HPDE6-E6E7 (cell line): ENCODE results near the gene IRAK4.

Source experiments
- DNase-seq: peaks from one replicate; pipeline ENCODE4 v3.0.0; 2011; ENCODE audit warnings: missing footprints; ENCODE audit errors: extremely low spot score

Gene IRAK4

GRCh38 chr12:43766291-43766690, 7.5 kb downstream of the IRAK4 start:
- DNase-seq = no peak

- DNase-seq = peak; percentile 12
These were observed 17.7 kb downstream of the IRAK4 start for GRCh38 chr12:43776498-43776897.

- DNase-seq = no peak
These were observed 28.3 kb downstream of the IRAK4 start for GRCh38 chr12:43786899-43787693.

- DNase-seq = no peak
These were observed 31.2 kb downstream of the IRAK4 start for GRCh38 chr12:43789941-43790340.

DNA sequence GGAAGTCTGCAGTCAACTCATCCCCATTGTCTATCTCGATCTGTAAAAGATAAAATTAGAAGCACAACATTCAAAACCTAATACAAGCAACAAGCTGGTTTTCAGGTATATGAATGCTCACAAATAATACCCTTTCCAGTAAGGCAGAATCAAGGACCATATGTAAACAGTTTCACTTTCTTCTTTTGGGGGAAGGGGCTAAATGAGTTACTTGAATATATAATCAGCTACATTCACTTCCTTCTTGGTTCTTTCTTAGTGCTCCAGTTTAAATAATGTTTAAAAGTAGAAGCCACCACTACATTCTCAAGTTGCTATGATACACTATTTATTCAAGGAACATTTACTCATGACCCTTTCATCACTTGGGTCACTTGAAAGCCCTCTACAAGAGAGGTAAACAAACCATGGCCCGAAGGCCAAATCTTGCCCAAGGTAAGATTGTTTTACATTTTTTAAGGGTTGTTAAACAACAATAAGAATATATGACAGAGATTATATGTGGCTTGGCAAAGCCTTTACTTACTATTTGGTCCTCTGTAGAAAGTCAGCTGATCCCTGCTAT, 37.0 kb downstream of the IRAK4 start:
- no peak for DNase-seq

DNA sequence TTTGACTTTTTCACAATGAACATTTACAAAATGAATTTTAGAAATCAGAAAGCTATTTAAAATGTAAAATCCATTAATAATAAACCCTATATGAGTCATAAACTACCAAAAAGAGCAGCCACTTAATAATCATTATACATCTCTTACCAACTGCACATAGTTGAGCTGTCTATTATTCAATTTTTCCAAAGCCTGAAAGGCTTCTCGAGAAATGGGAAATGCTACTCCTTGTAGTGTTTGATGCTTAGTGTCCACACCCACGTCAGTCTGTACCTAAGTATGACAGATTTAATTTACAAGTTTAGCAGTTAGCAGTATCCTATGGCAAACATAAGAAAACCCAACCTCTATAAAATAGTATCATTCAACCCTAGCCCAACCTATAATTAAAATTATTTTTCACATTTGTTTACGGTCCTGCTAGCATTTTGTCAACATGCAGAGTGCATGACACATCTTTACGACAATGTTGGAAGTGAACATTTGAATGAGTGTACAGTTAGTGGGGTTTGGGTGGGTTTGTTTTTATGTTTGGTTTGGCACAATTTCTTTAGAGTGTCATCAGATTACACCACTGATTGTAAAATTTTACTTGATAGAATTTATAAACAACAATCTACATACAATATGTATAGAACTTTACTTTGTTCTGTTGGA, 38.9 kb downstream of the IRAK4 start:
- no peak for DNase-seq

- no peak for DNase-seq
These were observed 46.6 kb downstream of the IRAK4 start for GRCh38 chr12:43805149-43805859.

DNA sequence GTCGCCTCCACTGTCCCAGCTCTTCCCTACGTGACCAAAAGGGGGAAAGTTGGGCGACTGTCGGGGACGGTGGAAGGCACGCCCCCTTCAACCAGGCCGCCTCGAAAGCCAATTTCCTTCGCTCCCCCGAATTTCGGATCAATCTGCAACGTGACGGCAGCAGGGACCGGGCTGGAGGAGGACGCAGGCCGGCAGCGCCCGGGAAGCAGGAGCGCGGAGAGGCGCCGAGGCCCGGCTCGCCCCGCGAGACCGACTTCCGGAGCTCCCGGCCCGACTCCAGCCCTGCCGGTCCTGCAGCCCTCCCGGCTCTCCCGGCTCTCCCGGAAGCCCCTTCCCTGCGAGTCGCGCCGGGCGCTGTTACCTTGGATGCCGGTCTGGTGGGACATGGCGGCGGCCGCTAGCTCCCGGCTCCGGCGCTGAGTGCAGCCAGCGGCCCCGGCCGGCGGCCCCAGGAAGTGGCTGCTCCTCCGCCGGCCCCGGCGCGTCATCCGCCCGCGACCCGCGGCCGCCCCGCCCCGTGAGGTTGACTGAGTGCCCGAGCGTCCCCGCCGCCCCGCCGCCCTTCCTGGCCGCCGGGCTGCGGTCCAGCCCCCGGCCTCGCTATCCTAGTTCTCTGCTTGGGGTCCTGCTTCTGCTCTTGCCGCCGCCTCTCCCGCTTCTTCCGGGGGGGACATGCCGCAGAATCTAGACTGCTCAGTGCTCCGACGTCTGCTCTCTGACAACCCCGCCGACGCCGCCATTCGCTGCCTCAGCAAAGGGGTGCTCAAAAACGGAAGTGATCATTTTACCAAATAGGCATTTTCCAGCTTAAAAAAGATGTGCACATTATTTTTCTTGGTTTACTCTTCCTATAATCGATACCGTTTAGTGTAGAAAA, 47.3 kb downstream of the IRAK4 start, which contains the start of gene TWF1:
Gene TWF1, minus strand, starts transcription at position 458 of the 877 bp plus-strand sequence. Its CDS starts 72 bp downstream, at position 386.
- DNase-seq = peak; percentile 74

DNA sequence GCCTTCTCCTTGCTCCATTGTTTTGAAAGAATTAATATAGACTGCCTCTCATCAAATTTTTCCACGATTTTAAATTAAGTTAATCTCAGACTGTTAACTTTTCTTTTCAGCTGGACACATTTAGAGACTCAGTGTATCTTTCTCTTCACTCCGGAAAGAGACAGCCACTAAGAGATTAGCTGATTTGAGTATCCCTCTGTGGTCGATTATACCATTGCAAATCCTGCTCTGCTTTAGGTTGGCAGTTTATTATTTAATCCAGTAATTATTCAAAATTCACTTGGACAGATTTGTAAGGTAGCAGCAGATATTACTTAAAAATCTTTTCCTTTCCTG, 48.0 kb downstream of the IRAK4 start:
- DNase-seq = no peak

- DNase-seq = no peak
These were observed 48.6 kb downstream of the IRAK4 start for GRCh38 chr12:43807386-43807785.

DNA sequence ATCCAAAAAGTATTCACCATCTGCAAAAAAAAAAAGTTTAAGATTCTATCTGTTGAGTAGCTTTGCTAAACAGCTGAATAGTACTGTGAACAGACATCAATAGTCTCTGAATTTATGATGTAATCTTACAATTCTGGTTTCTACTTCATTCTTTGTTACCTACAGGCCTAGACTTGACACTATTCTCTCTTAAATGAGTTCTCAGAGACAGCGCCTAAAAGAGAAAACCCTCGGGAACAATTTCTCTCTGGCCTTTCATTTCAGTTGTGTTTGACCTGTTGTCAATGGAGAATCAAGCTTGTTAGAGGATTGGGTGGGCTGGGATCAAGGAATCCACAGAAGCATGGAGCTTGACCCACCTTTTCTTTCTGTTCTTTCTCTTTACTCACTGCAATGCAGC, 53.3 kb downstream of the IRAK4 start:
- no peak for DNase-seq

DNA sequence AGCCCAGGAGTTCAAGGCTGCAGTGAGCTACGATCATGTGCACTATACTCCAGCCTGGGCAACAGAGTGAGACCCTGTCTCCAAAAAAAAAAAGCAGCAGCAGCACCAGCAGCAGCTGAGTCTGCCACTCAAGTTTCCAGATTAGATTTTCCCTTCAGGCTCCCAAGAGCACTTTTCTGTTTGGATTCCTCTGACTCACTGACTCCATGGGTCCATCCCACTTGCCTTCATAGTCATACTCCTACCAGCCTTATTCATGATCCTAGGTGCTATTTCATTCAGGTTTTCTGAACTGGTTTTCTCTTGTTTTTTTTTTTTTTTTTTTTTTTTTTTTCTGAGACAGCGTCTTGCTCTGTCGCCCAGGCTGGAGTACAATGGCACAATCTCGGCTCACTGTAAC, 54.2 kb downstream of the IRAK4 start:
- DNase-seq = peak; percentile 8

GRCh38 chr12:43815416-43815815, 56.7 kb downstream of the IRAK4 start:
- no peak for DNase-seq

GRCh38 chr12:43816168-43816567, 57.4 kb downstream of the IRAK4 start:
- DNase-seq = no peak

DNA sequence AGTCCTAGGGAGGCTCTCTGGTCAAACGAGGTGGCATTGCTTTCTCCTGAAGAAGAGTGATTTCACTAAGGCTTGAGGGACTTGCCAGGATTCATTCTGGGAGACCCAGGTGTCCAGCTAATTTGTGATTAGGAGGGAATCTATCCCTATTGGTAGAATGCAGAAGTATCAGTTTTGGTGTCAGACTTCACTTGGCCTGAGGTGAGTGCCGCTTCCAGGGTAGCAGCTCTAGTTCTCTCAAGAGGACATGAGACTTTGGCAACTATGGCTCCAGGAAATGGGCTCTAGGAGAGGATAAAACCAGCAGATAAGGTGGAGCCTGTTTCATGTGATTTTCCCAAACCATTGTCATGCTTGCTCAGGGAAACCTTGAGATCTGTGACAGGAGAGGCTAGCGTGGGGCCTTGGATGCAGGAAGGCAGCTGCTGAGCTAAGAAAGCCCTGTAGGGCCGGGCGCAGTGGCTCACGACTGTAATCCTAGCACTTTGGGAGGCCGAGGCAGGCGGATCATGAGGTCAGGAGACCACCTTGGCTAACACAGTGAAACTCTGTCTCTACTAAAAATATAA, 65.5 kb downstream of the IRAK4 start:
- no peak for DNase-seq

GRCh38 chr12:43826681-43827080, 67.9 kb downstream of the IRAK4 start:
- DNase-seq = no peak

GRCh38 chr12:43827093-43827492, 68.3 kb downstream of the IRAK4 start:
- DNase-seq = no peak

DNA sequence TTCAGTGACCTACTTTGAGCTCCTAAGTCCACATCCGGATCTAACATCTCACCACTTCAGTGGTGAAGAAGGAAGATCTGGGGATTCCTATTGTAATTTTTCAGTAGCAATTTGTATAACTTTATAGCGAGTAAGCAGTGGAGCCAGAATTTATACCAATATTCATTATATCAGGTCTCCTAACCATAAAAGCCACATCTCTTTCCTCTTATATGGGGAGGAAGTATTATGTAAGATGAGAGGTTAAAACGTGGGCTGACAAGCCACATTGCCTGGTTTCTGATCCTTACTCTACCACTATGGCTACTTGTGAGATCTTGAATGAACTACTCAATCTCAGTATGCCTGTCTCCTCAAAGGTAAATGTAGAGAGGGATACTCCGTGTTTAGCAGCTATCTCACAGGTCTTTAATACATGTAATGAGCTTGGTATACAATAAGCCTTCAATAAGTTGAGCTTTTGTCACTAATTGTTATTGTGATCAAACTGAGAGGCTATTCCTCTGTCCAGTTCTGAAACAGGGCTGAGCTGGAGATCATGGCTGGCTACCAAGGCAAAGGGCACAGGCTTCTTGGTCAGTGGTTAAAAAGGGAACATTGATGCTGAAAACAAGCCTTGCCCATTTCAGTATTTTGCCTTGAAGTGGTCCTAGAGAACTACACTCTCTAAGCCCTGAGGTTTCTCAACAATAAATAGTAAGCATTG, 73.9 kb downstream of the IRAK4 start:
- no peak for DNase-seq

- DNase-seq = no peak
These were observed 76.5 kb downstream of the IRAK4 start for GRCh38 chr12:43835264-43835655.
